ENCODE results near the gene ADARB2.
"Not testable (repeated sequence)": the region's sequence is repeated elsewhere in the genome, so short reads cannot be mapped to it uniquely, and the experiment has no call there.

Gene ADARB2

GRCh38 chr10:1163204-1163660 lies 574.1 kb downstream of the ADARB2 start:
- no peak for ATAC-seq (replicated peaks)
- Mint-ChIP-seq H3K36me3 (ENCODE audit: insufficient read depth) (no peaks in the 10 kb centered on the region), H3K4me1 (ENCODE audit: low read depth in 2 of 2) (no peaks in the 10 kb centered on the region)

DNA sequence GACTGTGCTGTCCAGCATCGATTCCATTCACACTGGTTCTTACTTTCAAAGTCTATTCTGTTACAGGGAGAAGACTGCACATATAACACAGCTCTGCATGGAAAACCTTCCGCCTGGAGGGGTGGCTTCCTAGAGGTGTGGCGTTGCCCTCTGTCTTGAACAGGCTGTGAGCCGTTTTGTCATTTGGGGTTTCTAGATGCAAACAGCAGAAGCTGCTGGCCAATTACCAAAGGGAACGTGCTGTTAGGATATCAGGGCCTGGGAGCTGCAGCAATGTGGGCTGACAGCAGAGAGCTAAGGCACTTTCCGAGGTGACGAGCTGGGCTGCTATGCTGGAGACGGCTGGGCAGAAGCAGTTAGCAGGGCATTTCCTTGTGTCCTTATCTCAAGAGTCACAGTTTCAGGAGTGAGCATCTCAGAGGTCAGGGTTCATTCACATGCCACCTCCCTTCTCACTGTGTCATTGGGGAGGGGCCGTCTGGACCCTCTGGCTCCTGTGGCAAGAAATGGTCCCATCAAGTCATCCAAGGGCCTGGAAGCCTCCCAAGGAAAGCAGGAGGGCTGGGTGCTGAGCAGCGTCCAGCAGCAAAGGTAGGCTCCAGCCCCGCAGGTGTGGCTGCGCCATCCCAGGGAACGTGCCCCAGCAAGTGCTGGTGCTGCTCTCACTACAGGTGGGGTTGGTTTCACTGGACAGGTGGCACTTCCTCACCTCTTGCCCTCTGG lies 574.7 kb downstream of the ADARB2 start:
- Mint-ChIP-seq H3K9me3 (no peaks in the 10 kb centered on the region), H3K36me3 (ENCODE audit: insufficient read depth) (no peaks in the 10 kb centered on the region), H3K4me3 (no peak overlapping the region), H3K27me3 (peaks cover 13 to 57% of the 10 kb centered on the region in 2 donors), H3K4me1 (ENCODE audit: low read depth in 2 of 2) (no peaks in the 10 kb centered on the region), H3K27ac (no peak overlapping the region)
- DNase-seq: no peak
- no peak for ATAC-seq (replicated peaks)

More at GRCh38 chr10:1163204-1163660, 574.1 kb downstream of the ADARB2 start:
- no peak overlapping the region for H3K4me3 Mint-ChIP-seq
- peaks cover 16 to 57% of the 10 kb centered on the region in 2 donors for H3K27me3 Mint-ChIP-seq
- DNase-seq: no peak
- H3K27ac Mint-ChIP-seq: no peak overlapping the region
- H3K9me3 Mint-ChIP-seq: no peaks in the 10 kb centered on the region

DNA sequence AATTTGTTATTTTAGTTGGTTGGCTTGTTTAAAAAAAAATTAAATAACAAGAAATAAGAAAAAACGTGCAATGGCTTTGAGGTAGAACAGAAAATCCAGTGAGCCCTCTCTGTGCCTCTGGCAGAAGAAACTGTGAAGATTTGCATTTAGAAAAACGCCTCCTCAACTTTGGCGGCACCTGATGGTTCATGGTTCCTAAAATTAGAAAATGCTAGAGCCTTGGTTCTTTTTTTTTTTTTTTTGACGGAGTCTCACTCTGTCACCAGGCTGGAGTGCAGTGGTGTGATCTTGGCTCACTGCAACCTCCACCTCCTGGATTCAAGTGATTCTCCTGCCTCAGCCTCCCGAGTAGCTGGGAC lies 576.0 kb downstream of the ADARB2 start:
- ATAC-seq (replicated peaks); H3K4me1 Mint-ChIP-seq (ENCODE audit: low read depth in 2 of 2); H3K9me3 Mint-ChIP-seq; H3K27ac Mint-ChIP-seq; H3K36me3 Mint-ChIP-seq (ENCODE audit: insufficient read depth); DNase-seq; H3K4me3 Mint-ChIP-seq: not testable (repeated sequence)
- peaks cover 16 to 57% of the 10 kb centered on the region in 2 donors for H3K27me3 Mint-ChIP-seq

GRCh38 chr10:1160561-1161314 lies 576.6 kb downstream of the ADARB2 start:
- DNase-seq (no peak), ATAC-seq (replicated peaks) (no peak)
- no peaks in the 10 kb centered on the region for H3K9me3 Mint-ChIP-seq
- no peak overlapping the region for H3K4me3 Mint-ChIP-seq
- H3K4me1 Mint-ChIP-seq (ENCODE audit: low read depth in 2 of 2): no peaks in the 10 kb centered on the region
- peaks cover 16 to 52% of the 10 kb centered on the region in 2 donors for H3K27me3 Mint-ChIP-seq
- H3K27ac Mint-ChIP-seq: no peak overlapping the region
- H3K36me3 Mint-ChIP-seq (ENCODE audit: insufficient read depth): no peaks in the 10 kb centered on the region

- no peaks in the 10 kb centered on the region for H3K36me3 Mint-ChIP-seq (ENCODE audit: insufficient read depth)
- peak; percentile 31 for ATAC-seq (replicated peaks)
These were observed 577.9 kb downstream of the ADARB2 start for GRCh38 chr10:1159131-1160061.

GRCh38 chr10:1158536-1158935 lies 578.8 kb downstream of the ADARB2 start:
- not testable (repeated sequence) for ATAC-seq (replicated peaks)

More at GRCh38 chr10:1159131-1160061, 577.9 kb downstream of the ADARB2 start:
- no peak for DNase-seq
- Mint-ChIP-seq H3K27ac (no peak overlapping the region), H3K9me3 (no peaks in the 10 kb centered on the region), H3K4me3 (no peak overlapping the region), H3K4me1 (ENCODE audit: low read depth in 2 of 2) (no peaks in the 10 kb centered on the region), H3K27me3 (peaks cover 16 to 49% of the 10 kb centered on the region in 2 donors)

GRCh38 chr10:1158066-1158465 lies 579.3 kb downstream of the ADARB2 start:
- Mint-ChIP-seq H3K4me1 (ENCODE audit: low read depth in 2 of 2) (no peaks in the 10 kb centered on the region), H3K4me3 (no peak overlapping the region), H3K36me3 (ENCODE audit: insufficient read depth) (no peaks in the 10 kb centered on the region), H3K27me3 (peaks cover 16 to 55% of the 10 kb centered on the region in 2 donors), H3K27ac (no peak overlapping the region), H3K9me3 (no peaks in the 10 kb centered on the region)
- ATAC-seq (replicated peaks) (no peak), DNase-seq (no peak)

More at GRCh38 chr10:1158536-1158935, 578.8 kb downstream of the ADARB2 start:
- not testable (repeated sequence) for H3K4me1 Mint-ChIP-seq (ENCODE audit: low read depth in 2 of 2); DNase-seq; H3K27ac Mint-ChIP-seq; H3K9me3 Mint-ChIP-seq; H3K36me3 Mint-ChIP-seq (ENCODE audit: insufficient read depth); H3K4me3 Mint-ChIP-seq
- peaks cover 16 to 55% of the 10 kb centered on the region in 2 donors for H3K27me3 Mint-ChIP-seq

- H3K9me3 Mint-ChIP-seq: no peaks in the 10 kb centered on the region
- H3K27ac Mint-ChIP-seq: no peak overlapping the region
- no peaks in the 10 kb centered on the region for H3K36me3 Mint-ChIP-seq (ENCODE audit: insufficient read depth)
- DNase-seq (no peak), ATAC-seq (replicated peaks) (no peak)
- no peak overlapping the region for H3K4me3 Mint-ChIP-seq
- no peaks in the 10 kb centered on the region for H3K4me1 Mint-ChIP-seq (ENCODE audit: low read depth in 2 of 2)
- H3K27me3 Mint-ChIP-seq: peaks cover 16 to 53% of the 10 kb centered on the region in 2 donors
These were observed 579.8 kb downstream of the ADARB2 start for GRCh38 chr10:1157615-1157933.

GRCh38 chr10:1156921-1157614 lies 580.3 kb downstream of the ADARB2 start:
- H3K4me3 Mint-ChIP-seq: no peak overlapping the region
- no peak for DNase-seq
- no peaks in the 10 kb centered on the region for H3K36me3 Mint-ChIP-seq (ENCODE audit: insufficient read depth)
- ATAC-seq (replicated peaks): no peak
- H3K27ac Mint-ChIP-seq: no peak overlapping the region
- H3K27me3 Mint-ChIP-seq: peaks cover 16 to 52% of the 10 kb centered on the region in 2 donors
- H3K9me3 Mint-ChIP-seq: no peaks in the 10 kb centered on the region
- no peaks in the 10 kb centered on the region for H3K4me1 Mint-ChIP-seq (ENCODE audit: low read depth in 2 of 2)

GRCh38 chr10:1156616-1156886 lies 580.8 kb downstream of the ADARB2 start:
- ATAC-seq (replicated peaks) (no peak), DNase-seq (no peak)
- Mint-ChIP-seq H3K27me3 (peaks cover 11 to 47% of the 10 kb centered on the region in 2 donors), H3K4me3 (no peak overlapping the region), H3K36me3 (ENCODE audit: insufficient read depth) (no peaks in the 10 kb centered on the region), H3K4me1 (ENCODE audit: low read depth in 2 of 2) (no peaks in the 10 kb centered on the region), H3K9me3 (no peaks in the 10 kb centered on the region), H3K27ac (no peak overlapping the region)

DNA sequence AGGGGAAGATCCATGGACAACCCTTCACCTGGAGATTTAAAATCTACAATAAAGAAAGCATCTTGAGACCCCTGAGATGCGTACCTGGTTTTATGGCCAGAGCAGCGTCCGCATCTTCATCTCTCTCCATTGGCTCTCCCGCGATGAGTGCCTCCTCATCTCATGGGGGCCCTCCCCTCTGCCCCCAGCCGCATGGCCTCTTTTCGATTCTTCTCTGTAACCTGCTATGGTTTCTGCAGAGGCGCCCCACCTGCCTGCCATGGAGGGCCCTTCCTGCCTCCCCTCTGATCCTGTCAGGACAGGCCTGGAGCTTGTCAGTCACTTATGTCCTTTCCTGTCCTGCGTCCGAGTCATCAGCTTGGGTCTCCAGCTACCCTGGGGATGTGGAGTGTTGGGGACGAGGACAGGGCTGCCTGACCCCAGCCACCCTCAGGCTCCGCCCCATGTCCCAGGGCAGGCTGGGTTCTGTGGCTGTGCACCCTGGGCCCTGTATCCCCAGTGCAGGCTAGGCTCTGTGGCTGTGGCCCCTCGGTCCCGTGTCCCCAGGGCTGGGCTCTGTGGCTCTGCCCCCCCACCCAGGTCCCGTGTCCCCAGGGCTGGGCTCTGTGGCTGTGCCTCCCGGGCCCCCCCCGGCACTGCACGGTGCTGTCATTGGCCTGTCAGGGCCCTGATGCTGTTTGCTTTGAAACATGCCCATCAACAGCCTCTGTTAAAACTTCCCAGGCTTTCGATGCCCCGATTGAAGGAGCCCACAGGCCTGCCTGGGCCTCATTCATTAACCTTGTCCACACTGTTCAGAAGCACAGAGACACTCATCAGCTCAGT lies 581.3 kb downstream of the ADARB2 start:
- no peaks in the 10 kb centered on the region for H3K9me3 Mint-ChIP-seq
- H3K4me3 Mint-ChIP-seq: no peak overlapping the region
- ATAC-seq (replicated peaks) (no peak), DNase-seq (no peak)
- no peak overlapping the region for H3K27ac Mint-ChIP-seq
- no peaks in the 10 kb centered on the region for H3K36me3 Mint-ChIP-seq (ENCODE audit: insufficient read depth)
- H3K4me1 Mint-ChIP-seq (ENCODE audit: low read depth in 2 of 2): no peaks in the 10 kb centered on the region
- peaks cover 11 to 47% of the 10 kb centered on the region in 2 donors for H3K27me3 Mint-ChIP-seq

DNA sequence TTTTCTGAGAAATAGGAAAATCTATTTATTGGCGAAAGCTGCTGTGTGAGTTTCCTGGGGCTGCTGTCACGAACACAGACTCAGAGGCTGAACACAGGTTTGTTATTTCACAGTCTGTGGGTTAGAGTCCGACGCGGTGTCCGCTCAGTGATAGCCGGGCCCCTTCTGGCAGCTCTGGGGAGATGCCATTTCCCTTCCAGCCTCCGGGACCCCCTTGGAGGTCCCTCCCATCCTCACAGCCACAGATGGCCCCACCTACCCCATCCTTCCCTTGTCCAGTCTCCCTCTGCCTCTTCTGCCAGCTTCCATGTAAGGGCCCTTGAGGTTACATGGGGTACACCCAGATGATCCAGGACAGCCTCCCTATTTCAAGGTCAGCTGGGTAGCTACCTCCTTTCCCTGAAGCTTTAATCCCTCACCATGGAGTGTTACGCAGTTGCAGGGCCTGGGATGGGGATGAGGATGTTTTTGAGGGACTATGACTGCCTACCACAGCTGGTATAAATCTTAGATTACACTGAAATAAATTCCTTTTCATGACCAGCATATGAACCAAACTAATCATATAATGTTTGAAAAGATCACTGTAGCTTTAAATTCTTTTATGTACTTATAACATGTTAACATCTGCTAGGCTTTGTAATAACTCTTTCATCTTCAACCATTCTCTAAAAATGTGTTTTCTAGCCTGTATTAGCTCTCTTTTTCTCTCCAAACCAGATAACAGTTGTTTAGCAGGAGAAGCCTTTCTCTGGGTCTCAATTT lies 582.6 kb downstream of the ADARB2 start:
- DNase-seq: no peak
- H3K36me3 Mint-ChIP-seq (ENCODE audit: insufficient read depth): no peaks in the 10 kb centered on the region
- peaks cover 19 to 57% of the 10 kb centered on the region in 2 donors for H3K27me3 Mint-ChIP-seq
- H3K9me3 Mint-ChIP-seq: no peaks in the 10 kb centered on the region
- no peak for ATAC-seq (replicated peaks)
- peaks cover 2 to 6% of the 10 kb centered on the region in 2 donors for H3K4me1 Mint-ChIP-seq (ENCODE audit: low read depth in 2 of 2)
- no peak overlapping the region for H3K27ac Mint-ChIP-seq
- H3K4me3 Mint-ChIP-seq: no peak overlapping the region
